NCI-H510A (cell line): ENCODE results near the gene TLR3.
"Not testable (repeated sequence)": the region's sequence is repeated elsewhere in the genome, so short reads cannot be mapped to it uniquely, and the experiment has no call there.

Experiments used
- DNase-seq: peaks from one replicate; lab custom pipeline; 2025; lab: John Stamatoyannopoulos, UW

The TLR3 gene

GRCh38 chr4:186050135-186050534, 18.8 kb upstream of the TLR3 start:
- DNase-seq = not testable (repeated sequence)

DNA sequence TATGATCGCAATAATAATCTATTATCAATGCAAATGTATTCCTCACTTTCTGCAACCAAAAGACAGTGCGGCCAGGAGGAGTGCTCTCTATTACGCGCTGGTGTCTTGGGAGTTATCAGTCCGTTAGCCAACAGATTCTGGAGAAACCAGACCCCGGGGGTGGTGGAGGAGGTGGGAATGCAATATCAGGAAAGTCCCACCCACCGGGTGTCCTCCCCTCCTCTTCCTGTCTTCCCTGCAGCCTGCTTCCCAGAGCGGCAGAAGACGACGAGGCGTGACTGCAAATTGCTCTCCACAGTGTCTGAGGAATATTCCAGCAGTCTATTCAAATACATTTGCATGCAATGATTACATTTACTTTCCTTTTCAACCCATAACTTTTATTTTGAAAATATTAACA, 17.9 kb upstream of the TLR3 start:
- no peak for DNase-seq

DNA sequence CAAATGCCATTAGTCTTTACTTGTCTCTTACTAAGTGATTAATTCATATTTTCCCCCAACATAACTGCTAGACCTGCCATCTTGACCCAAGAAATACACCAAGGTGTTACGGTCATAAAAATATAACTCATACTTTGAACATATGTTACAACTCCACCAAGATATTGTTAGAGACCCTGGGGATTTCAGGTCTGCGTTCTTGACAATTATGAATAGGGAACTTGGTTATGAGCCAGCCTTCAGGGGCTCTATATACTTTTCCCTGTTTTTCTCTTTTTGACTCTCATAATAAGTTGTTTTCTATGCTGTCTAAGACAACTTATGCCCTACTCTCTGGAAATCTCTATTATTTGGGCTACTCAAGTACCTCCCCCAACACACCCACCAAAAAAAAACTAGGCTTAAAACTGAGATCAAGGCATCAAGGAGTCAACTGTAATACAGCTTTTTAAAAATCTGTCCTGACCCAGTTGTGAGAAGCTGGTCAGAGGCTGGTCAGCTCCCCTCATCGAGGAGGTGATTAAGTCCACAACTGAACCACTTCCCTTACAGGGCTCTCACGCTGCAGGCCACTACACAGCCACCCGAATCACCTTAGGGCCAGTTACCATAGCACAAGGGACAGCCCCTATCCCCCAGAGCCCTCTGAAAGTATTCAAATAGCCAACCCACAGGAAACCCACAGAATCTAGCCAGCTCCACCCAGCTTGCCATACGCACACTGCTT, 10.5 kb upstream of the TLR3 start:
- DNase-seq = no peak

DNA sequence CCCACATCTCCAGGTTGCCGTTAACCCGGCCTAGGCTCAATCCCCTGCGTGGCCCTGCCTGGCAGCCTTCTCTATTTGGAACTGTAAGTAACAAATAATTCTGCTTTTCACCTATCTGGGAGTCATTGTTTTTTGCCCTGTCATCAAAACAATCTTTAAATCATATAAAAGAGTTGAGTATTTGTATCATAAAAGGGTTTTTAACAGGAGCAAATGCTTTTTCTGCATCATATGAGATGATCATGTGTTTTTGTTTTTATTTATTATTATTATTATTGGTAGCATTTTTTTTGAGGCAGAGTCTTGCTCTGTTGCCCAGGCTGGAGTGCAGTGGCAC, 10.0 kb upstream of the TLR3 start:
- no peak for DNase-seq

DNA sequence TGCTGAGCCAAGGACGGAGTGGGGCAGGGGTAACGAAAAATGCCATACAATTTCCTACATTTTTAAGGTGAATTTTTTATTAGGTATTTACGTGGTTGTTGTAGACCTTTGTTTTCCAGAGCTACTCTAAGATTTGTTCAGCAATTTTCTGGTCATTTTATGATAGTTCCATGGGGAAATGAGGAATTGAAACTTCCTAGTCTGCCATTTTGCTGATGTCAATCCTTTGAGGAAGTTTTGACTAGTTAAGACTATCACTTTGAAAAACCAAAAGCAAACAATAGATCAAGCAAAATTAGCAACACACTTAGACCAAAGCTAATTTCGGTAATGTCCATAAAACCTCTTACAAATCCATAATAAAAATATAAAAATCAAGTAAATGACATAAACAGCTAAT, 7.0 kb upstream of the TLR3 start:
- DNase-seq = no peak

DNA sequence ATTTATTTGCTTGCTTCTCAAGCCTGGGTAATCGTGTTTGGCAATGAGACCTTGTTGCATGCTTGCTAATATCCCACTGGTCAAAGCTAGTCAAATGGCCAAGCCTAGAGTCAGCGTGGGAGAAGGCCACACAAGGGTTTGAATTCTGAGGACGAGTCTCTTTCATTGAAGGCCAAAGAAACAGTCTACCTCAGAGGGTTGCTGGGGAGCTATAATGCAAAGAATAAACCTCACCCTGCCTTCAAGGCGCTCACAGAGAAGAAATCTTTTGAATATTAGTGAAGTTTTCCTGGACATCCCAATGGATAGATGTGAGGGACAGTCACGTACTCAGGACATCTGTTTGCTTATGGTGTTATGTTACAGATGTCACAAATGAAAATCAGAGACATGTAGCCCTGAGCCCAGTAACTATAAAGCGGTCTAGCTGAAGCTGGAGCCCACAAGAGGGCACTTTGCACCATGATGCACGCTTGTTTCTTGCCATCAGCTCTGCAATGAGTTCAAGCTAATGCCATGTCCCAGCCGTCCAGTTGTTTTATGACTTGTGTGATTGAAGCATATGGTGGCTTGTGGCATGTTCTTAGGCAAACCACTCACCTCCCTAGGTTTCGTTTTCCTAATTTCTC, 1.1 kb upstream of the TLR3 start:
- DNase-seq = peak; percentile 7

DNA sequence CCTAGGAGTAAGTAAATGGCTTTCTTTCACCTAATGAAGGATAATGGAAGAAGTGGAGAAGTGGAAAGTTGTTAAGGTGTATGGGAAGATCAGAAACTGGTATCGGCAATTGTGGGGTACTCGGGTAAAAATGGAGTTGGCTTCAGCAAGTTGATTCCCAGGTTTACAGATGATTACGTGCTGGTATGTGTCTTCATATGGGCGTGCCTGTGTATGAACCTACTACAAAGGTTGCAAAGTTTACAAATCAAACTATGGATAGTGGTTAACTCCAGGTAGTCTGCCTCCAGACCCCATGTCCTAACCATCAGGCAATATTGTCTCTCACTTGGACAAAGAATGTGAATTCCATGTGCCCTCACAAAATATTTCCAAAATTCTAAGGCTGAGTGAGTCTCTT, 773 bp downstream of the TLR3 start:
- DNase-seq = no peak

DNA sequence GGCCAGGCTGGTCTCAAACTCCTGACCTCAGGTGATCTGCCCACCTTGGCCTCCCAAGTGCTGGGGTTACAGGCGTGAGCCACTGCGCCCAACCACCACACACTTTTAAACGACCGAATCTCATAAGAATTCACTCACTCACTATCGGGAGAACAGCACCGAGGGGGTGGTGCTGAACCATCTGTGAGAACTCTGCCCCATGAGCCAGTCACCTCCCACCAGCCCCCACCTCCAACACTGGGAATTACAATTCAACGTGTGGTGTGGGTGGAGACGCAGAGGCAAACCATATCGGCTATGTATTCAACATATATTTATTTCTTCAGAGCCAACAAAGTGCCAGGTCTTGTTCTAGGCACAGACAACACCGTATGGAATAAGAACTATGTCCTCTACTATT, 3.6 kb downstream of the TLR3 start:
- DNase-seq = no peak

- DNase-seq = no peak
These were observed 5.2 kb downstream of the TLR3 start for GRCh38 chr4:186074189-186074588.

GRCh38 chr4:186078981-186079638, 10.2 kb downstream of the TLR3 start:
- DNase-seq = no peak

DNA sequence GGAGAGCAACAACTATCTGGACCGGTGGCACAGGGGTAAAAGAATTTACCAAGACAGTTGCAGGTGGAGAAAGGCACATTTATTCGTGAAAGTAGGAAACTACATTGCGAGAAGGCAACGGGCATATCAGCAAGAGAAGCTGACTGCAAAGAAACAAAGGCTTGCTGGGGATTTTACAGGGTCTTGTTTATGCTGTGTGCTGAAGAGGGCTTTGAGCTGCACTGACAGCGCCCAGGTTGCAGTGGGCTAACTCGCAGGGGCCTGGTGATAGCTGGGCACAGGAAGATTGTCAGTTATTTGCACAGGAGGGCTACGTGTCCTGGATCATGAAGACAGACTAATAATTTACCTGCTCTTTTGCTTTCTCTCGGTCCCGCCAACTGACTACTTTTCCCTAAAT, 10.7 kb downstream of the TLR3 start:
- no peak for DNase-seq

GRCh38 chr4:186081202-186081807, 12.3 kb downstream of the TLR3 start:
- no peak for DNase-seq

GRCh38 chr4:186082221-186082620, 13.3 kb downstream of the TLR3 start:
- no peak for DNase-seq

DNA sequence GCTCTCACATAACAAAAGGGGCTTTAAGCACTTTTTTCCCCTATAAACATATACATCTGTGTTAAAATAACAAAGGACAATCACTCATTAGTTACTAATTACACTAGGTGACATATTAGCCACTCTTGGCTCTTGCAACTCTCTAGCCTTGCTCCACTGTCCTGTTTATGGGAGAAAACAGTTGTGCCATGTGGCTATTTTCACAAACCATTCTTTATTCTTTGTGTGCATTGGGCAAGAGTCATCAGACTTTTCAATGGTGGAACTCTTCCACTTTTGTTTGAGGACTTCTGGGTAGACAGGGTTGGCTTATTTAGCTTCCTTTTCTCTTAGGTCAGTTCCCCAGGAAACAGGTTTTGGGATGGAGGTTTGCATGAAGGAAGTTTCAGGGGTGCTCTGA, 19.6 kb downstream of the TLR3 start:
- DNase-seq = no peak

DNA sequence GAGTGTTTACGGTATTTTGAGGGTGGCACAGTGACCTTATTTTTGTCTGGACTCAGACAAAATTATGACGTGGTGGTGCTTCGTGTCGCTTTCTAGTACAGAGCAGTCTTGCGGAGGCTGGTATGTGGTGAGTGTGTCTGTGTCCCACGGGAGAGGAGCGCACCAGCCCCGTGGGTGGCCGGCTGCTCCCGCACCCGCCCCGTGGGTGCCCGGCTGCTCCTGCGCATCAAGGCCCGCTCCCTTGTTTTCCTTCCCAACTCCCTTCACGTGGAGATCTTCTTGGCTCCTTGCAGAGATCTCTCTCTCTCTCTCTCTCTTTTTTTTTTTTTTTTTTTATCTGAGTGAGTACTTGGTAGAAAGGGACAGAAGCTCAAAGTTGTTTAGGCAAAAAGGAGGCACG, 23.3 kb downstream of the TLR3 start:
- DNase-seq = no peak

DNA sequence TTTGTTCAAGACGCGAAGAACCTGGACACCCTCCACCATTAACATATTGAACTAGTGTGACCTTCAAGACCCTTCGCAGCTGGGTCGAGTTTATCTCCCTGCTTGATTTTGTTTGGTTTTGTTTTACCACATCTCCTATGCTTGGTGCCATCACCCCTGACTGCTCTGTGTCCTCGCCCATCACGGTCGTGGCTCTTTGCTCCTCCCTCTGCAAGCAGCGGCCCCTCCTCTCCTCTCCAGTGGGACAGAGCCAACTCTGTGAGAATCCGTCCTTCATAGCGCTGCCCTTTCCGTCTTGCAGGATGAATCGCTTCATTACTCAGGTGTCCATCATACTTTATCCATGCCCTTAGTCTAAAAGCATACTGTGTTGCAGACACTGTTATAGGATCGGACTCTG, 26.4 kb downstream of the TLR3 start:
- no peak for DNase-seq

GRCh38 chr4:186096681-186097165, 27.8 kb downstream of the TLR3 start:
- no peak for DNase-seq

GRCh38 chr4:186097386-186097785, 28.4 kb downstream of the TLR3 start:
- DNase-seq = no peak

DNA sequence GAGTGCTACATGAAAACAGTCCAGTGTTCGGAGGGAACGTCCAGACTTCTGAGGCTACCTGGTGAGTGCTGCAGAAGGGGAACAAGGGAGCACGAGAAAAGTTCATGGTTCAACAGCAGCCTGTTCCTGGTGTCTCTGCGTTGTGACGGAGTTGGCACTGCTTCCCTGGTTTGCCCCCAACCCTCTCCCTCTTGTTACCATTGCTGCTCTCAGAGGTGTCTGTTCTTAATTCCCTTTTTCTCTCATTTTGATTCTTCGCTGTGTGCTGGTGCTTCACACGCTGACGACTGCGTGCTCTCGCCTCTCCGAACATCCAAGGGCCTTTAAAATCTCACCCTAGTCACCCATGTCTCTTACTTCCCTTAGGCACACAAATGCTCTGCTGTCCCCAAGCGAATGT, 34.0 kb downstream of the TLR3 start:
- no peak for DNase-seq

DNA sequence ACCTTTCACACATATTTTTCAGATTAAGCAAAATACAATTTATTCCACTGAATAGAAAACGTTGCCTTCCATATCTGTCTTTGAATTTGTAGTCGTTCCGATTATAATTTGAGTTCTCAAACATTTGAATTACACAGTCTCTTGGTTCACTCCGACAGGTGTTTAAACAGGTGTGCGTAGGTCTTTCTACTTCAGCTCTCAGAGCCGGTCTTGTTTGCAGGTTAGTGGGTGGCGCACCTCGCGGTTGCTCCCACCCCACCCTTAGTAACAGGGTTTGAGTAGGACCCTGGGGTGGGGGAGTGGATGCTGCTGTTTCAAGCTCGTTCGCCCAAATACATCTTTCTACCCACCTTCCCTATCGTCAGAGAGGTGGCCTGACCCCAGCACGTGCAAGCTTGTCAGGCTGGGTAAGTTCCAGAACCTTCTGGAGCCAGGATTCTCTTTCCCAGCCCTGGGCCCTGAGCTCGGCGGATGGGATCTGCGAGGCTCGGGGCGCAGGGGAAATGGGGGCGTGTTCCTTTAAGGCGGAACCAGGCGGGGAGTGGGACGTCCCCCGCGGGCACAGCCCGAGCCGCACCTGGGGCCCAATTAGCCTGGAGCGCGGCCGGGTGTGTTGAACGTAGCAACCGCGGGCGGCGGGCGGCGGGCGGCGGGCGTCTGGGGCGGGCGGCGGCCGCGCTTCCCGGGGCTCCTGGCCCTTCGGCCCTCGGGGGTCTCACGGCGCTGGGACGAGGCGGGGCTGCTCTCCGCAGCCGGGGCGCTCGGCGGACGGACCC, 35.3 kb downstream of the TLR3 start, which contains the start of gene FAM149A:
Gene FAM149A (plus strand): TSS at position 591 of the 776 bp plus-strand sequence.
- peak; percentile 12 for DNase-seq

- no peak for DNase-seq
These were observed 36.1 kb downstream of the TLR3 start for GRCh38 chr4:186104890-186105646.
